Measurements from ENCODE around the gene IGFBP2. TPM values are rescaled to one million over a fixed set of nuclear protein-coding genes. Genes with fewer than 3 reads are reported as not detected.

Gene IGFBP2
- total and polyA plus RNA-seq, 12 donors = 14.8 to 253 (median 79.4) TPM

- Histone ChIP-seq H3K9me3 (replicated peaks in 1 of 3) (no peaks in the 10 kb centered on the region), H3K4me1 (replicated peaks in 1 of 2) (no peaks in the 10 kb centered on the region), H3K4me3 (no peak overlapping the region), H3K27ac (no peak overlapping the region), H3K27me3 (no peaks in the 10 kb centered on the region), H3K36me3 (replicated peaks in 1 of 2) (no peaks in the 10 kb centered on the region)
- 78 to 86% (median 82%) methylated on average over 7 of the region's 7 CpGs for WGBS, 4 donors
- no peak for DNase-seq
- TF ChIP-seq POLR2A (IDR thresholded peaks at IDR 0.05) = no peak
- intact Hi-C loops (cut with DNase I) = no loop called here
Observed at GRCh38 chr2:216657980-216658379, 24.8 kb downstream of the IGFBP2 start.

- Histone ChIP-seq H3K36me3 (replicated peaks in 1 of 2) (no peaks in the 10 kb centered on the region), H3K4me3 (no peak overlapping the region), H3K27me3 (no peaks in the 10 kb centered on the region), H3K9me3 (replicated peaks in 1 of 3) (no peaks in the 10 kb centered on the region), H3K4me1 (replicated peaks in 1 of 2) (no peaks in the 10 kb centered on the region), H3K27ac (no peak overlapping the region)
- 92 to 94% (median 93%) methylated on average over 6 of the region's 6 CpGs for WGBS, 4 donors
- no peak for DNase-seq
- intact Hi-C loops (cut with DNase I) = no loop called here
- TF ChIP-seq, protein P1, sequence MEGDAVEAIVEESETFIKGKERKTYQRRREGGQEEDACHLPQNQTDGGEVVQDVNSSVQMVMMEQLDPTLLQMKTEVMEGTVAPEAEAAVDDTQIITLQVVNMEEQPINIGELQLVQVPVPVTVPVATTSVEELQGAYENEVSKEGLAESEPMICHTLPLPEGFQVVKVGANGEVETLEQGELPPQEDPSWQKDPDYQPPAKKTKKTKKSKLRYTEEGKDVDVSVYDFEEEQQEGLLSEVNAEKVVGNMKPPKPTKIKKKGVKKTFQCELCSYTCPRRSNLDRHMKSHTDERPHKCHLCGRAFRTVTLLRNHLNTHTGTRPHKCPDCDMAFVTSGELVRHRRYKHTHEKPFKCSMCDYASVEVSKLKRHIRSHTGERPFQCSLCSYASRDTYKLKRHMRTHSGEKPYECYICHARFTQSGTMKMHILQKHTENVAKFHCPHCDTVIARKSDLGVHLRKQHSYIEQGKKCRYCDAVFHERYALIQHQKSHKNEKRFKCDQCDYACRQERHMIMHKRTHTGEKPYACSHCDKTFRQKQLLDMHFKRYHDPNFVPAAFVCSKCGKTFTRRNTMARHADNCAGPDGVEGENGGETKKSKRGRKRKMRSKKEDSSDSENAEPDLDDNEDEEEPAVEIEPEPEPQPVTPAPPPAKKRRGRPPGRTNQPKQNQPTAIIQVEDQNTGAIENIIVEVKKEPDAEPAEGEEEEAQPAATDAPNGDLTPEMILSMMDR (IDR thresholded peaks at IDR 0.05) = no peak
- TF ChIP-seq POLR2A (IDR thresholded peaks at IDR 0.05) = no peak
Observed at GRCh38 chr2:216658757-216659156, 25.5 kb downstream of the IGFBP2 start.

DNA sequence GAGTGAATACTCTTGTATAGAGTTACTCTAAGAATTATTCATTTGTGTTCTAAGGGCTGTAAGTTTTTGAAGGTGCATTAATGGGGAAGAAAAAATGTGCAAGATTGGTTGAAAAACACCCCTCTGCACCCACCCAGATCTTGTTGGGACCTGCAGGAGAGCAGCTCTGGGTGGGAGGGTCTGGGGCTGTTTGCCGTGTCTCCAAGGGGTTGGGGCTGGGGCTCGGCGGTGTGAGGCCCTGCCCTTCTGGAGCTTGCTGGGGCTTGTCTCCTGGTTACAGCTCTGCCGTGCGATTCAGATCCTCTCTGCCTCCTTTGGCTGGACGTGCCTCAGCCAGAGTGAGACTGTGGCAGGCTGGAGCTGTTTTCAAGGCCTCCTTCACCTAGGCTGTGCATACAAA lies 26.1 kb downstream of the IGFBP2 start:
- H3K27ac ChIP-seq = no peak overlapping the region
- intact Hi-C loops (cut with DNase I) = no loop called here

DNA sequence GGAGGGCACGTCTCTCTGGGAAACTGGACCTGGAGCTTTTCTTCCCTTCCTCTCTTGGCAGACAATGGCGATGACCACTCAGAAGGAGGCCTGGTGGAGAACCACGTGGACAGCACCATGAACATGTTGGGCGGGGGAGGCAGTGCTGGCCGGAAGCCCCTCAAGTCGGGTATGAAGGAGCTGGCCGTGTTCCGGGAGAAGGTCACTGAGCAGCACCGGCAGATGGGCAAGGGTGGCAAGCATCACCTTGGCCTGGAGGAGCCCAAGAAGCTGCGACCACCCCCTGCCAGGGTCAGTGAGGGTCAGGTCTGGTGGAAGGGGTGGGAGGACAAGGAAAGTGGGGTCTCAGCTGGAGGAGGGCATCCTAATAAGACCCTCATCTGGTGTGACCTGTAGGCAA lies 27.3 kb downstream of the IGFBP2 start:
- 92 to 95% (median 94%) methylated on average over 8 to 10 of the region's 10 CpGs for WGBS, 4 donors
- no peak for TF ChIP-seq POLR2A (IDR thresholded peaks at IDR 0.05)
- TF ChIP-seq, protein P1 (IDR thresholded peaks at IDR 0.05) = no peak
- no peaks in the 10 kb centered on the region for H3K27me3 ChIP-seq
- H3K36me3 ChIP-seq (replicated peaks in 1 of 2) = no peaks in the 10 kb centered on the region
- H3K9me3 ChIP-seq (replicated peaks in 1 of 3) = no peaks in the 10 kb centered on the region
- DNase-seq = no peak
- intact Hi-C loops (cut with DNase I) = no loop called here
- no peak overlapping the region for H3K27ac ChIP-seq
- peaks cover 0 to 7% of the 10 kb centered on the region in 2 donors for H3K4me1 ChIP-seq (replicated peaks in 1 of 2)
- H3K4me3 ChIP-seq = no peak overlapping the region

More for the DNA sequence above, 26.1 kb downstream of the IGFBP2 start:
- Histone ChIP-seq H3K27me3 (no peaks in the 10 kb centered on the region), H3K9me3 (replicated peaks in 1 of 3) (no peaks in the 10 kb centered on the region), H3K4me3 (no peak overlapping the region), H3K36me3 (replicated peaks in 1 of 2) (no peaks in the 10 kb centered on the region), H3K4me1 (replicated peaks in 1 of 2) (no peaks in the 10 kb centered on the region)
- no peak for DNase-seq
- TF ChIP-seq, protein P1 (IDR thresholded peaks at IDR 0.05) = no peak
- TF ChIP-seq POLR2A (IDR thresholded peaks at IDR 0.05) = no peak
- WGBS, 4 donors = 86 to 93% (median 89%) methylated on average over 6 of the region's 6 CpGs

DNA sequence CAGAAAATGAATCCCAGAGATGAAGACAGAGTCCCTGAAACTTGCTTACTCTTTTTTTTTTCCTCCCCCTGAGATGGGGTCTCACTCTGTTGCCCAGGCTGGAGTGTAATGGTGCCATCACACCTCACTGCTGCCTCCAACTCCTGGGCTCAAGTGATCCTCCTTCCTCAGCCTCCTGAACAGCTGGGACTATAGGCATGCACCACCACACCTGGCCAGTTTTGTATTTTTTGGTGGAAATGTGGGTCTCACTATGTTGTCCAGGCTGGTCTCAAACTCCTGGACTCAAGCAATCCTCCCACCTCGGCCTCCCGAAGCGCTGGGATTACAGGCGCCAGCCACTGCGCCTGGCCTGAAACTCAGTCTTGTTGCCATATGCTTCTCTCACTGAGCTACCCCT lies 27.8 kb downstream of the IGFBP2 start:
- Histone ChIP-seq H3K9me3 (replicated peaks in 1 of 3) (no peaks in the 10 kb centered on the region), H3K27me3 (no peaks in the 10 kb centered on the region), H3K4me1 (replicated peaks in 1 of 2) (peaks cover 0 to 9% of the 10 kb centered on the region in 2 donors), H3K27ac (no peak overlapping the region), H3K4me3 (no peak overlapping the region), H3K36me3 (replicated peaks in 1 of 2) (no peaks in the 10 kb centered on the region)
- intact Hi-C loops (cut with DNase I) = no loop called here
- 97 to 100% (median 99%) methylated on average over 5 of the region's 5 CpGs for WGBS, 4 donors
- no peak for DNase-seq
- TF ChIP-seq, protein P1 (IDR thresholded peaks at IDR 0.05) = no peak
- TF ChIP-seq POLR2A (IDR thresholded peaks at IDR 0.05) = no peak

All from adrenal gland (tissue), 12 donors.